Prostate gland (tissue), 2 donors: ENCODE measurements around the gene SHISAL1. TPM values are rescaled to one million over a fixed set of nuclear protein-coding genes. Genes with fewer than 3 reads are reported as not detected.

Experiments used
- DNase-seq: peaks from one replicate; pipeline ENCODE4 v3.0.0-alpha.2; 2019; ENCODE audit warnings: low spot score
- H3K27ac ChIP-seq, 2 donors: fragments of 200-600 bp; sonication (generic); 2 replicates each; pipeline ENCODE4 v1.5.1; 2017 to 2019
- H3K27me3 ChIP-seq: fragments of 200-600 bp; sonication (generic); replicated peaks from 2 replicates; pipeline ENCODE4 v1.5.1; 2019; ENCODE audit not compliant: insufficient read depth
- H3K36me3 ChIP-seq, 2 donors: fragments of 200-600 bp; sonication (generic); 1 replicate in 1 of 2; 2 replicates in 1 of 2; pipeline versions ENCODE4 v1.5.1 to v1.8.1; 2017 to 2019
- H3K4me1 ChIP-seq: fragments of 200-600 bp; sonication (generic); replicated peaks from 2 replicates; pipeline ENCODE4 v1.5.1; 2019
- H3K4me3 ChIP-seq, 2 donors: fragments of 200-600 bp; sonication (generic); 2 replicates each; pipeline ENCODE4 v1.5.1; 2017 to 2019
- H3K9me3 ChIP-seq: fragments of 200-600 bp; sonication (generic); 2 replicates; pipeline ENCODE4 v1.5.1; 2017
- CTCF ChIP-seq, 4 experiments: fragments of 200-600 bp in 2 of 4; fragments of 450-650 bp in 2 of 4; sonication (generic) in 2 of 4; IDR thresholded peaks; 1 replicate in 3 of 4; 2 replicates in 1 of 4; pipeline ENCODE4 v1.5.1; 2016 to 2019; ENCODE audit warnings: antibody characterized with exemption in 4 of 4, mild to moderate bottlenecking in 2 of 4, moderate library complexity in 2 of 4
- POLR2A ChIP-seq: fragments of 450-650 bp; IDR thresholded peaks from one replicate; pipeline ENCODE4 v1.6.1; 2016; ENCODE audit warnings: antibody characterized with exemption, mild to moderate bottlenecking
- POLR2AphosphoS5 ChIP-seq: sonication (generic); formaldehyde crosslinking; IDR thresholded peaks from one replicate; pipeline ENCODE4 v1.6.1; 2017; ENCODE audit warnings: antibody characterized with exemption
- WGBS: methylation state at CpG from one replicate; pipeline ENCODE4 v1.1.5; 2018; 5-methylcytosine and 5-hydroxymethylcytosine counted together
- intact Hi-C: fragments of 100-400 bp; cut with DNase I; formaldehyde crosslinking; loops from one replicate; pipeline ENCODE4 v1.14.2; 2022
- total RNA-seq, 2 donors: library from RNA; depleted of rRNA; stranded (reverse); fragments of >200 nt; gene quantifications; one replicate each; pipeline ENCODE4 v1.1.0, GENCODE V29; 2016

The SHISAL1 gene
- total RNA-seq, 2 donors from 2014 or later, result 1.8 to 7.8 TPM

GRCh38 chr22:44207173-44207980 is 105.4 kb downstream of the SHISAL1 start:
- Histone ChIP-seq H3K4me1 (no peaks in the 10 kb centered on the region), H3K27me3 (no peaks in the 10 kb centered on the region), H3K27ac (no peak overlapping the region), H3K4me3 (no peak overlapping the region), H3K36me3 (no peaks in the 10 kb centered on the region), H3K9me3 (no peaks in the 10 kb centered on the region)
- TF ChIP-seq POLR2AphosphoS5 (no peak), CTCF (IDR thresholded peaks at IDR 0.05) (no peak), POLR2A (no peak)
- DNase-seq, result no peak
- 87% methylated on average over 16 of the region's 16 CpGs for WGBS
- intact Hi-C loops, result no loop called here

DNA sequence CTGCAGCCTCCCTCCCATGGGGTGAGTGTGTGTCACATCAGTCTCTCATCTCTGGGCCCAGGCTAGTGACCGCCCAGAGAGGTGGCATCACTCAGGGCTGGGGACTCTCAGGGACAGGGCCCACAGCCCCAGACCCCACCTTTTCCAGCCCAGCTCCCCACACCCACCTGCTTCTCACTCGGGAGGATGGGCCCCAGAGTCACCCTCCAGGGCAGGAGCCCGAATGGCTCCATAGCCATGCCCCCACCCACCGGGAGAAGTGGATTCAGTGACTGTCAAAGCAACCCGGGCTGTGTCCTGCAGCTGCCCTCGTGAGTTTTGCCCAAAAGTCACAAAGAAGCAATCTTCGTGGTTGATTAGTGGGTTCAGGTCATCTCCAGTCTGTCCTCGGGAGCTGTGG is 106.1 kb downstream of the SHISAL1 start:
- 90% methylated on average over 8 of the region's 8 CpGs for WGBS
- intact Hi-C loops, result no loop called here
- Histone ChIP-seq H3K4me1 (no peaks in the 10 kb centered on the region), H3K9me3 (no peaks in the 10 kb centered on the region), H3K36me3 (no peaks in the 10 kb centered on the region), H3K4me3 (no peak overlapping the region), H3K27me3 (no peaks in the 10 kb centered on the region), H3K27ac (no peak overlapping the region)
- no peak for TF ChIP-seq POLR2AphosphoS5
- no peak for TF ChIP-seq CTCF (IDR thresholded peaks at IDR 0.05)
- TF ChIP-seq POLR2A, result no peak
- no peak for DNase-seq

DNA sequence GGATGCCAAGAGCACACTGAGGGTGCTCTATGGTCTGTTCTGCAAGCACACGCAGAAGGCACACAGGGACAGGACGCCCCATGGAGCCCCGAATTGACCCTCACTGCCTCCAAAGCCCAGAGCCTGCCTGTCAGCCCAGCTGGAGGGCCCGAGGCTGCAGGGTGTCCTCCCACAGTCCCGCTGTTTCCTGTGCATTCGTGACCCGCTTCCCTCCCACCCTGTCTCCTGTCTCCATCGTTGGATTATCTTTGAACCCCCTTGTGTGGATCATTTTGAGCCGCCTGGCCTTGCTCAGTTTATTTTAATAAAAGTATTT is 106.5 kb downstream of the SHISAL1 start:
- Histone ChIP-seq H3K36me3 (no peaks in the 10 kb centered on the region), H3K4me3 (no peak overlapping the region), H3K27me3 (no peaks in the 10 kb centered on the region), H3K27ac (no peak overlapping the region), H3K4me1 (no peaks in the 10 kb centered on the region), H3K9me3 (no peaks in the 10 kb centered on the region)
- intact Hi-C loops, result no loop called here
- no peak for DNase-seq
- TF ChIP-seq POLR2AphosphoS5, result no peak
- no peak for TF ChIP-seq POLR2A
- no peak for TF ChIP-seq CTCF (IDR thresholded peaks at IDR 0.05)
- 91% methylated on average over 9 of the region's 9 CpGs for WGBS

DNA sequence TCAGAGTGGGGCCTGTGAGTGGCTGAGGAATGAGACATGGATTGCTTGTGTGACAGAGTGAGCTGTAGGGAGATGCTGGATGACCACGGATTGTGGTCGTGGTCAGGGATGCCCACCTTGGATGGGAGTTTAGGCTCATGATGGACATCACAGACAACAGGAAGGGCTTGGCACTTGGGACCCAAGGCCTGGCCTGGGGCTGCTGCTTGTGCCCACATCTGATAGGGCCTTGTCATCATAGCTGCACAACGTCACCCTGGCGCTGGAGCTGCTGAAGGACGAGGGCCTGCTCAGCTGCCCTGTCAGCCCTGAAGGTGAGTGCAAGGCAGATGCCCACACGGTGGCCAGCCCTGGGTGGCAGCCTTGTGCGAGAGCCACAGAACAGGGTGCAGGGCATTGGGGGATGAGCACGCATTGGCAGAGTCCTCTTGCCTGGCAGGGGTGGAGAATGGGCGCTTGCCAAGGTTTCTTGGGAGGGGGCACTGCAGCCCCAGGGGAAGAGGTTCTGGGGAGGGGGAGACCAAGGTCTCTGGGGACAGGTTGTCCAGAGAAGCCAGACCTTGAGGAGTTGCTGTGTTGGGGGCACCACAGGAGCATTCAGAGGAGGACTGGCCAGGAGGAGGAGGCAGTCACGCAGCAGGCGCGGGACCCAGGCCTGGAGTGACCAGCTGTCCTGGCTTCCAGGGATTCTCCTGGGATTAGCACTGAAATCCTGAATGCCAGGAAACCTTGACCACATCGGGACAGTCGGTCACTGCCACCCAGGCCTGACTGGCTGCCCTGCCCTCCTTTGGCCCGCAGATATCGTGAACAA is 107.0 kb downstream of the SHISAL1 start:
- no peak overlapping the region for H3K4me3 ChIP-seq
- H3K36me3 ChIP-seq, result no peaks in the 10 kb centered on the region
- H3K27ac ChIP-seq, result no peak overlapping the region
- 93% methylated on average over 14 of the region's 16 CpGs for WGBS
- no peaks in the 10 kb centered on the region for H3K9me3 ChIP-seq
- no peaks in the 10 kb centered on the region for H3K4me1 ChIP-seq
- intact Hi-C loops, result no loop called here
- no peak for TF ChIP-seq CTCF (IDR thresholded peaks at IDR 0.05)
- no peak for TF ChIP-seq POLR2A
- TF ChIP-seq POLR2AphosphoS5, result no peak
- H3K27me3 ChIP-seq, result no peaks in the 10 kb centered on the region
- DNase-seq, result no peak
